HEK293T (cell line): ENCODE data around the gene SUN5.

Experiments used
- CTCF ChIA-PET: fragments of 350-600 bp; formaldehyde crosslinking; extraction: SDS; loops from one replicate; lab custom pipeline; 2021; ENCODE audit warnings: antibody characterized with exemption, inconsistent platforms; lab: Yijun Ruan, JAX
- POLR2A ChIA-PET: fragments of 350-600 bp; formaldehyde crosslinking; extraction: SDS; loops from one replicate; lab custom pipeline; 2020; ENCODE audit warnings: antibody characterized with exemption, inconsistent platforms; lab: Yijun Ruan, JAX
- DNase-seq: peaks from one replicate; pipeline ENCODE4 v3.0.0; 2012; ENCODE audit warnings: mixed read lengths; ENCODE audit errors: extremely low spot score
- ARNT ChIP-seq: fragments of 450-650 bp; IDR thresholded peaks from 2 replicates; pipeline ENCODE4 v1.6.1; 2017; ENCODE audit warnings: mild to moderate bottlenecking
- BHLHE40 ChIP-seq: fragments of 450-650 bp; IDR thresholded peaks from 2 replicates; pipeline ENCODE4 v1.6.1; 2016; ENCODE audit warnings: mild to moderate bottlenecking, moderate library complexity, borderline replicate concordance
- CTBP1 ChIP-seq: fragments of 450-650 bp; IDR thresholded peaks from 2 replicates; pipeline ENCODE4 v1.6.1; 2016; ENCODE audit warnings: borderline replicate concordance
- ELF4 ChIP-seq: fragments of 450-650 bp; IDR thresholded peaks from 2 replicates; pipeline ENCODE4 v1.6.1; 2017; ENCODE audit warnings: antibody characterized with exemption
- FOXA1 ChIP-seq: fragments of 450-650 bp; IDR thresholded peaks from 2 replicates; pipeline ENCODE4 v1.6.1; 2016; ENCODE audit warnings: mild to moderate bottlenecking
- FOXK2 ChIP-seq: fragments of 450-650 bp; IDR thresholded peaks from 2 replicates; pipeline ENCODE4 v1.6.1; 2016; ENCODE audit warnings: mild to moderate bottlenecking
- FOXM1 ChIP-seq: fragments of 450-650 bp; IDR thresholded peaks from 2 replicates; pipeline ENCODE4 v1.6.1; 2017; ENCODE audit warnings: mild to moderate bottlenecking, borderline replicate concordance
- HDGF ChIP-seq: fragments of 450-650 bp; IDR thresholded peaks from 2 replicates; pipeline ENCODE4 v1.6.1; 2017; ENCODE audit warnings: antibody characterized with exemption, borderline replicate concordance
- L3MBTL2 ChIP-seq: fragments of 450-650 bp; conservative IDR thresholded peaks from 2 replicates; pipeline ENCODE4 v1.6.1; 2016; ENCODE audit warnings: mild to moderate bottlenecking
- LEF1 ChIP-seq: fragments of 450-650 bp; IDR thresholded peaks from 2 replicates; pipeline ENCODE4 v1.6.1; 2017; ENCODE audit warnings: mild to moderate bottlenecking, borderline replicate concordance
- NFRKB ChIP-seq: fragments of 450-650 bp; IDR thresholded peaks from 2 replicates; pipeline ENCODE4 v1.6.1; 2016; ENCODE audit warnings: mild to moderate bottlenecking, moderate library complexity
- PKNOX1 ChIP-seq: fragments of 450-650 bp; IDR thresholded peaks from 2 replicates; pipeline ENCODE4 v1.6.1; 2016
- SP1 ChIP-seq: fragments of 450-650 bp; IDR thresholded peaks from 2 replicates; pipeline ENCODE4 v1.6.1; 2017
- SUZ12 ChIP-seq: fragments of 450-650 bp; IDR thresholded peaks from 2 replicates; pipeline ENCODE4 v1.6.1; 2016; ENCODE audit warnings: mild to moderate bottlenecking
- TARDBP ChIP-seq: fragments of 450-650 bp; IDR thresholded peaks from 2 replicates; pipeline ENCODE4 v1.6.1; 2016
- ZNF384 ChIP-seq: fragments of 450-650 bp; IDR thresholded peaks from 2 replicates; pipeline ENCODE4 v1.6.1; 2016

SUN5 gene

GRCh38 chr20:33007376-33008335 is 3.4 kb upstream of the SUN5 start, which contains the start of gene BPIFB2:
Gene BPIFB2 (plus strand): TSS chr20:33007704. CDS start chr20:33008575, 871 bp downstream.
- no peak for DNase-seq
- POLR2A ChIA-PET: no interaction called here
- no peak for TF ChIP-seq FOXA1
- TF ChIP-seq L3MBTL2: no peak
- TF ChIP-seq SP1: no peak
- no peak for TF ChIP-seq FOXM1
- no peak for TF ChIP-seq BHLHE40
- no peak for TF ChIP-seq SUZ12
- CTCF ChIA-PET: no interaction called here

- TF ChIP-seq HDGF: no peak
- TF ChIP-seq ARNT: no peak
- no peak for TF ChIP-seq ZNF384
- no peak for TF ChIP-seq L3MBTL2
- TF ChIP-seq CTBP1: no peak
- no peak for TF ChIP-seq NFRKB
- TF ChIP-seq FOXK2: no peak
- no peak for DNase-seq
- CTCF ChIA-PET: no interaction called here
- POLR2A ChIA-PET: interaction anchor here (0.6 kb wide), 1 partner anchor 11 kb away, joined by 3 read pairs; no protein-coding TSS in a partner anchor
Measured at GRCh38 chr20:33006776-33007375, 2.6 kb upstream of the SUN5 start.

GRCh38 chr20:33005908-33006775 is 1.9 kb upstream of the SUN5 start:
- CTCF ChIA-PET: interaction anchor here (0.7 kb wide), 1 partner anchor 391 kb away, joined by 4 read pairs; no protein-coding TSS in a partner anchor
- DNase-seq: no peak
- POLR2A ChIA-PET: interaction anchor here (0.6 kb wide), 1 partner anchor 10 kb away, joined by 3 read pairs; no protein-coding TSS in a partner anchor

GRCh38 chr20:33005132-33005566 is 916 bp upstream of the SUN5 start:
- CTCF ChIA-PET: no interaction called here
- POLR2A ChIA-PET: no interaction called here
- no peak for TF ChIP-seq LEF1
- TF ChIP-seq L3MBTL2: no peak
- no peak for TF ChIP-seq CTBP1
- no peak for TF ChIP-seq ZNF384
- no peak for TF ChIP-seq TARDBP
- TF ChIP-seq HDGF: no peak
- no peak for TF ChIP-seq BHLHE40
- no peak for TF ChIP-seq FOXA1
- TF ChIP-seq PKNOX1: no peak
- TF ChIP-seq FOXM1: no peak
- TF ChIP-seq ARNT: no peak
- TF ChIP-seq SUZ12: no peak
- no peak for TF ChIP-seq SP1
- no peak for TF ChIP-seq FOXK2
- no peak for TF ChIP-seq ELF4
- TF ChIP-seq NFRKB: no peak

More at GRCh38 chr20:33005908-33006775, 1.9 kb upstream of the SUN5 start:
- TF ChIP-seq ARNT: no peak
- no peak for TF ChIP-seq FOXM1
- no peak for TF ChIP-seq NFRKB
- TF ChIP-seq FOXK2: no peak
- TF ChIP-seq LEF1: no peak
- no peak for TF ChIP-seq SP1
- TF ChIP-seq ELF4: no peak
- no peak for TF ChIP-seq L3MBTL2
- no peak for TF ChIP-seq ZNF384
- TF ChIP-seq HDGF: no peak
- no peak for TF ChIP-seq SUZ12
- TF ChIP-seq PKNOX1: no peak
- no peak for TF ChIP-seq BHLHE40
- no peak for TF ChIP-seq FOXA1
- no peak for TF ChIP-seq TARDBP
- TF ChIP-seq CTBP1: no peak

GRCh38 chr20:33002087-33002808 is 2.0 kb downstream of the SUN5 start:
- ChIA-PET POLR2A (no interaction called here), CTCF (interaction anchor here (0.5 kb wide), 1 partner anchor 81 kb away, joined by 3 read pairs; no protein-coding TSS in a partner anchor)
- no peak for DNase-seq
- no peak for TF ChIP-seq CTBP1

More at GRCh38 chr20:33005132-33005566, 916 bp upstream of the SUN5 start:
- no peak for DNase-seq
